HEK293 (cell line): ENCODE measurements around the gene SYNE1.

ENCODE experiments used
- CTCF ChIA-PET: fragments of 350-600 bp; formaldehyde crosslinking; extraction: SDS; loops from one replicate; lab custom pipeline; 2021; ENCODE audit warnings: antibody characterized with exemption; lab: Yijun Ruan, JAX
- POLR2A ChIA-PET: fragments of 300-600 bp; formaldehyde crosslinking; extraction: SDS; loops from one replicate; lab custom pipeline; 2020; ENCODE audit warnings: antibody characterized with exemption, inconsistent platforms; lab: Yijun Ruan, JAX
- H3K27ac ChIP-seq: fragments of 200-500 bp; sonication (Bioruptor generic); 2 replicates; pipeline ENCODE4 v1.5.1; 2014; ENCODE audit warnings: low read depth, low read length, control low read depth, inconsistent platforms; ENCODE audit errors: extremely low read depth
- H3K36me3 ChIP-seq, 2 experiments: fragments of 200-500 bp in 1 of 2; sonication (Bioruptor generic) in 1 of 2; 1 replicate in 1 of 2; 2 replicates in 1 of 2; pipeline ENCODE4 v1.5.1; 2014 to 2017; ENCODE audit warnings: inconsistent platforms in 2 of 2, low read length in 2 of 2; ENCODE audit not compliant: control insufficient read depth in 2 of 2, insufficient read depth in 1 of 2
- H3K4me1 ChIP-seq: fragments of 200-500 bp; sonication (Bioruptor generic); 2 replicates; pipeline ENCODE4 v1.5.1; 2014; ENCODE audit warnings: mild to moderate bottlenecking, low read length, inconsistent platforms; ENCODE audit not compliant: control insufficient read depth, insufficient read depth
- H3K4me3 ChIP-seq: 2 replicates; pipeline ENCODE4 v1.5.1; 2011; ENCODE audit warnings: low read depth, mild to moderate bottlenecking, control low read depth, low read length, moderate library complexity
- H3K9me3 ChIP-seq: fragments of 200-500 bp; sonication (Bioruptor generic); 2 replicates; pipeline ENCODE4 v1.5.1; 2014; ENCODE audit warnings: low read depth, low read length, inconsistent platforms; ENCODE audit not compliant: control insufficient read depth, insufficient read depth
- FEZF1 ChIP-seq: fragments of 450-650 bp; formaldehyde crosslinking; IDR thresholded peaks from 2 replicates; pipeline ENCODE4 v1.5.1; 2016; ENCODE audit warnings: missing biosample characterization, missing genetic modification characterization
- MZF1 ChIP-seq: fragments of 450-650 bp; formaldehyde crosslinking; IDR thresholded peaks from 2 replicates; pipeline ENCODE4 v1.5.1; 2017; ENCODE audit warnings: missing biosample characterization, missing genetic modification characterization, borderline replicate concordance
- OVOL3 ChIP-seq: fragments of 450-650 bp; formaldehyde crosslinking; IDR thresholded peaks from 2 replicates; pipeline ENCODE4 v1.5.1; 2016; ENCODE audit warnings: missing biosample characterization, missing genetic modification characterization
- PRDM1 ChIP-seq: fragments of 450-650 bp; formaldehyde crosslinking; IDR thresholded peaks from 2 replicates; pipeline ENCODE4; 2016; ENCODE audit warnings: missing biosample characterization, missing genetic modification characterization
- TCF7L2 ChIP-seq: IDR thresholded peaks from 2 replicates; pipeline ENCODE4 v1.6.1; 2011; ENCODE audit warnings: low read depth, mild to moderate bottlenecking, inconsistent platforms, low read length, moderate library complexity, borderline replicate concordance
- ZBTB10 ChIP-seq: fragments of 450-650 bp; formaldehyde crosslinking; IDR thresholded peaks from 2 replicates; pipeline ENCODE4 v1.5.1; 2016; ENCODE audit warnings: missing biosample characterization, missing genetic modification characterization
- ZBTB20 ChIP-seq: fragments of 450-650 bp; formaldehyde crosslinking; IDR thresholded peaks from 2 replicates; pipeline ENCODE4 v1.5.1; 2016; ENCODE audit warnings: missing biosample characterization, missing genetic modification characterization
- ZFP3 ChIP-seq: fragments of 450-650 bp; formaldehyde crosslinking; IDR thresholded peaks from 2 replicates; pipeline ENCODE4 v1.5.1; 2016; ENCODE audit warnings: low read depth, missing biosample characterization, missing genetic modification characterization
- ZNF132 ChIP-seq: fragments of 450-650 bp; formaldehyde crosslinking; IDR thresholded peaks from 2 replicates; pipeline ENCODE4 v1.5.1; 2017; ENCODE audit warnings: missing biosample characterization, missing genetic modification characterization, borderline replicate concordance
- ZNF138 ChIP-seq: fragments of 450-650 bp; formaldehyde crosslinking; IDR thresholded peaks from 2 replicates; pipeline ENCODE4 v1.5.1; 2016; ENCODE audit warnings: missing biosample characterization, missing genetic modification characterization, borderline replicate concordance
- ZNF155 ChIP-seq: fragments of 450-650 bp; formaldehyde crosslinking; IDR thresholded peaks from 2 replicates; pipeline ENCODE4 v1.5.1; 2016; ENCODE audit warnings: missing biosample characterization, missing genetic modification characterization
- ZNF184 ChIP-seq: fragments of 450-650 bp; IDR thresholded peaks from 2 replicates; pipeline ENCODE4 v1.5.1; 2018; ENCODE audit warnings: missing biosample characterization, mild to moderate bottlenecking, missing genetic modification characterization
- ZNF398 ChIP-seq: fragments of 450-650 bp; formaldehyde crosslinking; IDR thresholded peaks from 2 replicates; pipeline ENCODE4 v1.5.1; 2017; ENCODE audit warnings: missing biosample characterization, missing genetic modification characterization
- ZNF473 ChIP-seq: fragments of 450-650 bp; formaldehyde crosslinking; IDR thresholded peaks from 2 replicates; pipeline ENCODE4 v1.5.1; 2017; ENCODE audit warnings: missing biosample characterization, missing genetic modification characterization
- ZNF488 ChIP-seq: fragments of 450-650 bp; formaldehyde crosslinking; IDR thresholded peaks from 2 replicates; pipeline ENCODE4 v1.5.1; 2016; ENCODE audit warnings: missing biosample characterization, missing genetic modification characterization
- ZNF558 ChIP-seq: fragments of 450-650 bp; formaldehyde crosslinking; IDR thresholded peaks from 2 replicates; pipeline ENCODE4 v1.5.1; 2016; ENCODE audit warnings: missing biosample characterization, missing genetic modification characterization
- ZNF585B ChIP-seq: fragments of 450-650 bp; formaldehyde crosslinking; IDR thresholded peaks from 2 replicates; pipeline ENCODE4 v1.5.1; 2016; ENCODE audit warnings: missing biosample characterization, missing genetic modification characterization
- ZNF596 ChIP-seq: fragments of 450-650 bp; IDR thresholded peaks from 2 replicates; pipeline ENCODE4 v1.5.0; 2018; ENCODE audit warnings: missing biosample characterization, mild to moderate bottlenecking, missing genetic modification characterization, moderate library complexity
- ZNF610 ChIP-seq: fragments of 450-650 bp; formaldehyde crosslinking; IDR thresholded peaks from 2 replicates; pipeline ENCODE4 v1.5.1; 2016; ENCODE audit warnings: missing biosample characterization, missing genetic modification characterization, borderline replicate concordance
- ZNF623 ChIP-seq: fragments of 450-650 bp; formaldehyde crosslinking; IDR thresholded peaks from 2 replicates; pipeline ENCODE4 v1.5.1; 2016; ENCODE audit warnings: missing biosample characterization, missing genetic modification characterization
- ZNF660 ChIP-seq: fragments of 450-650 bp; IDR thresholded peaks from 2 replicates; pipeline ENCODE4 v1.5.1; 2018; ENCODE audit warnings: missing biosample characterization, mild to moderate bottlenecking, missing genetic modification characterization

Gene SYNE1

GRCh38 chr6:152372945-152373344 is 264.2 kb downstream of the SYNE1 start:
- no peak overlapping the region for H3K4me3 ChIP-seq
- H3K9me3 ChIP-seq = no peaks in the 10 kb centered on the region
- H3K36me3 ChIP-seq = peaks cover 0 to 35% of the 10 kb centered on the region in 2 experiments; a peak in 1 of 3 replicates
- ChIA-PET POLR2A (no interaction called here), CTCF (interaction anchor here (1.4 kb wide), 1 partner anchor 34 kb away, joined by 5 read pairs; no protein-coding TSS in a partner anchor)
- no peak overlapping the region for H3K27ac ChIP-seq
- H3K4me1 ChIP-seq = no peaks in the 10 kb centered on the region
- TF ChIP-seq ZNF155 (tag by site-specific recombination) (no peak), OVOL3 (tag by site-specific recombination) (no peak), ZNF585B (tag by site-specific recombination) (no peak)

- H3K4me3 ChIP-seq = no peak overlapping the region
- peaks cover 0 to 41% of the 10 kb centered on the region in 2 experiments; a peak in 1 of 3 replicates for H3K36me3 ChIP-seq
- peak; percentile 95 for TF ChIP-seq PRDM1 (tag by site-specific recombination)
- no peak for TF ChIP-seq ZNF610 (tag by site-specific recombination)
- TF ChIP-seq, all 188 proteins: peak for 1
- CTCF ChIA-PET = no interaction called here
- Histone ChIP-seq H3K4me1 (no peaks in the 10 kb centered on the region), H3K27ac (no peak overlapping the region), H3K9me3 (no peaks in the 10 kb centered on the region)
- POLR2A ChIA-PET = no interaction called here
These were observed 265.4 kb downstream of the SYNE1 start for GRCh38 chr6:152371775-152372174.

- no peak overlapping the region for H3K27ac ChIP-seq
- no peaks in the 10 kb centered on the region for H3K9me3 ChIP-seq
- TF ChIP-seq ZFP3 (tag by site-specific recombination) = no peak
- no peak for TF ChIP-seq ZNF132 (tag by site-specific recombination)
- no peak for TF ChIP-seq ZNF488
- no peak for TF ChIP-seq ZNF623
- TF ChIP-seq, all 188 proteins: peak for 0
- Histone ChIP-seq H3K36me3 (peaks cover 0 to 32% of the 10 kb centered on the region in 2 experiments; a peak in 1 of 3 replicates), H3K4me1 (no peaks in the 10 kb centered on the region), H3K4me3 (no peak overlapping the region)
- POLR2A ChIA-PET = no interaction called here
- CTCF ChIA-PET = interaction anchor here (0.6 to 1.6 kb wide), 3 partner anchors 31 to 276 kb away, joined by 3 to 9 read pairs (median 3); no protein-coding TSS in a partner anchor
These were observed 268.2 kb downstream of the SYNE1 start for GRCh38 chr6:152368751-152369624.

GRCh38 chr6:152364866-152365265 is 272.3 kb downstream of the SYNE1 start:
- H3K27ac ChIP-seq = no peak overlapping the region
- peaks cover 0 to 33% of the 10 kb centered on the region in 2 experiments; a peak in 1 of 3 replicates for H3K36me3 ChIP-seq
- H3K9me3 ChIP-seq = no peaks in the 10 kb centered on the region
- H3K4me3 ChIP-seq = no peak overlapping the region
- ChIA-PET POLR2A (interaction anchor here (0.7 kb wide), 1 partner anchor 66 kb away, joined by 4 read pairs; no protein-coding TSS in a partner anchor), CTCF (interaction anchor here (0.6 to 1.7 kb wide), 4 partner anchors 8 to 159 kb away, joined by 3 to 9 read pairs (median 6); no protein-coding TSS in a partner anchor)
- H3K4me1 ChIP-seq = no peaks in the 10 kb centered on the region
- TF ChIP-seq ZNF184 (tag by site-specific recombination) = no peak
- no peak for TF ChIP-seq ZNF138
- TF ChIP-seq FEZF1 = no peak
- no peak for TF ChIP-seq ZNF660 (tag by site-specific recombination)
- no peak for TF ChIP-seq ZNF473
- TF ChIP-seq ZBTB20 (tag by site-specific recombination) = no peak
- no peak for TF ChIP-seq ZBTB10 (tag by site-specific recombination)
- TF ChIP-seq TCF7L2 = no peak
- no peak for TF ChIP-seq ZNF596 (tag by site-specific recombination)
- no peak for TF ChIP-seq ZNF398 (tag by site-specific recombination)
- no peak for TF ChIP-seq ZNF558
- TF ChIP-seq MZF1 (tag by site-specific recombination) = no peak
